GM19324 (cell line): Measurements from ENCODE around the gene PDE2A.

Experiments
- ATAC-seq: cut with Tn5 transposase; IDR thresholded peaks from one replicate; pipeline ENCODE4 v1.9.1; 2021; ENCODE audit warnings: mild to moderate bottlenecking, moderate library complexity; ENCODE audit not compliant: unreplicated experiment, low FRiP score

Gene PDE2A

DNA sequence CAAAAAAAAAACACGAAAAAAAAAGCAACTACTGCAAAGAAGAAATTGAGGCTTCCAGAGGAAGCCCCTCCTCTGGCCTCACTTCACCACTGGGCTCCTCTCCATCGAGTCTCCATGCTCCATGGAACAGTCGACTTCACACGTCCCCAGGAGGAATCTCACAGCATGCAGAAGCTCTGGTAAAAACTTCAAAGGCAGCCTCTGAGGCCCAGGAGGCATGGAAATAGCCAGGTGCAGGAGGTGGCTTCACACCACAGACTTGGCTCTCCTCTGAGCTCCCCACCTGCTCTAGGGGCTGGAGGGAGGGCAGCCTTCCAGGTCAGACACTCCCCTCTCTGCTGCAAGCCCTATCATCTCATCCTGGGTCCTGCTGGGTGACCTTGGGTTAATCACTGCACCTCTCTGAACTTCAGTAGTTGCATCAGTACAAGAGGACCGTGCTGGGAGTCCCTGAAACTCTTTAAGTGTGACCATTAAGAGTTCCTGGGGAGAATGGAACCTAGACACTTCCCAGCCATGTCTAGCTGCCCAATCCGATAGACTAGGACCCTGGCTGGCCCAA, 8.2 kb downstream of the PDE2A start:
- no peak for ATAC-seq

DNA sequence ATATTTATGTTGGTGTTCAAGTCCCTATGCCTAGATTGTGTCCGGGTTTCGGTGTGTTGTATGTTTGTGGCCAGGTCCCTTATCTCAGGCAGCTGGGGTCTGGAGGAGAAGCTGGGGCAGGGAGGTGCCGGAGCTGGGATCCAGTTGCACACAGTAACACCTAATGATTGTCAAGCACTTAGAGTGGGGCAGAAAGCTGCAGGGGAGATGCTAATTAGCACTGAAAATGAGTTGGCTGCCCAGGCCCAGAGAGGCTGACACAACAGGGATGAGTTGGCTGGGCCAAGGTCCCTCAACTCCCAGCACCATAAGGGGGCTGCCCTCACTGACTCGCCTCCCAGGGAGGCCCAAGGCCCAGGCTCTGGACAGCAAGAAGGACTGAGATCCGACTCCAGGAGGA, 12.2 kb downstream of the PDE2A start:
- ATAC-seq, result no peak

DNA sequence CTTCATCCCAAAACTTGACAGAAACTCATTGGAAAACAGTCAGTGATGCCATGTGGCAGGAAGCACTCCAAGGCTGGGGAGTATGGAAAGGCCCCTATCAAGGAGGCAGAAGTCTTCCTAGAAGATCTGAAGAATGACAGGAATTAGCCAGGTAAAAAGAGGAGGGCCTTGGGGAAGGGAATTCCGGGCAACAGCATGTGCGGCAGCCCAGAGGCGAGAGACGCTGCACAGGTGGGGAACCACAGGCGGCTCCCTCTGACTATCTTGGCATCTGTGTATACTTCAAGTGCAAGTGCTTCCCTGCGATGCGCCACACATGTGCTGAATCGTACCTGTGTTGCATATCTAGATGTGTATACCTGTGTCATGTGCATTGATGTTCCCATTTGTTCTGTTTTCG, 12.7 kb downstream of the PDE2A start:
- no peak for ATAC-seq

DNA sequence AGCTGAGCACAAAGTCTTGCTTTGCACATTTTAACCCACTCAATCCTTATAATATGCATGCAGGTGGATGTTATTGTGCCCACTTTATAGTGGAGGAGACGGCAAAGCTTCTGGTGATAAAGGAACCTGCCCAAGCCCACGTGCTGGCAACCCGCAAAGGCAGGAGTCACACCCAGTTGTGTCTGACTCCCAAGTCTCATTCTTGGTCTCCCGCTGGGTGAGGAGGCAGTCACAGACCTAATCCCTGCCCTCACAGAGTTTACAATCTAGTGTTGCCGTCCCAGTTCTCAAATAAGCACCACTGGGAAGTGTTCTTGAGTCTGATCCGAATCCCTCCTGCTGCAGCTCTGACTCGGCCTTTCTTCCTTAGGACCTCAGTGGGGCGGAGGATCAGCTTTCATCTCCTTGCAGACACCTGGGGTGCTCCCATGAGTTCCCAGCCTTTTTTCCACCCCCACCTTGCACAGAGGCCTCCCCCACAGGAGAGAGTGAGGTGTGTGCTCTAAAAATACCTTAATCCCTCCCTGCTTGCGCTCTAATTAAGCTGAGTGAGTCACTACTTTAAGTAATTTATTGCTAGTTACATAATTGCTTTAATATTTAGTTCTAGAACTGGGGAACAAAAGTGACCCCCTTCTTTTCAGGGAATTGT, 15.1 kb downstream of the PDE2A start:
- no peak for ATAC-seq

DNA sequence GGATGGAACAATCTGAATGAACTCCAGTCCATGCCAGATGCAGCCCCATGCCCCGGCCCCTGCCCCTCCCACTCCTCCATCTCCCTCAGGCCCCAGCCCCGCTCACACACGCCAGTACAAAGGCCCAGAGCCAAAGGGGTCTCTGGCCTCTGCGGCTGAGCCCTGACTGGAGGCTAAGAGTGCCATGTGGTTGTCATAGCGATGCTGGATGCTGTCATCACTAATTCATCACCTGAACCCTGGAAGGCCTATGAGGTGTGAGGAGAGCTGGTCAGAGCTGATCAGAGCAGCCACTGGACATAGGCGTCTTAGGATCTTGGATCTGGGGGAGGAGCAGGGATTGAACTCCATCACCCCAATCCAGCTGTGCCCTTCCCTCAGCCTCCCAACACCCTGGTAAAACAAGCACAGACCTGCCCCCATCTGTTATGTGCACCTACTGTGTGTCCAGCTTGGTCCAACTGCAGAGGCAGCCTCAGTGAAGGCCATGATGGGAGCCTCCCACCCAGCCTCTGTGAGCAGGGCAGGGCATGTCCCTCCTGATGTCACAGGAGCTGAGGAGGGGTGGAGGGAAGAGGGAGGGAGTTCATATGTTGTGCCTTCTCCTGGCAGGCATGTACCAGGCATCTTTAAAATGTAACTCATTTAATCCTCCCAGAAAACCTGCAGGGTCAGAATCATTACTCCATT, 16.7 kb downstream of the PDE2A start:
- no peak for ATAC-seq

DNA sequence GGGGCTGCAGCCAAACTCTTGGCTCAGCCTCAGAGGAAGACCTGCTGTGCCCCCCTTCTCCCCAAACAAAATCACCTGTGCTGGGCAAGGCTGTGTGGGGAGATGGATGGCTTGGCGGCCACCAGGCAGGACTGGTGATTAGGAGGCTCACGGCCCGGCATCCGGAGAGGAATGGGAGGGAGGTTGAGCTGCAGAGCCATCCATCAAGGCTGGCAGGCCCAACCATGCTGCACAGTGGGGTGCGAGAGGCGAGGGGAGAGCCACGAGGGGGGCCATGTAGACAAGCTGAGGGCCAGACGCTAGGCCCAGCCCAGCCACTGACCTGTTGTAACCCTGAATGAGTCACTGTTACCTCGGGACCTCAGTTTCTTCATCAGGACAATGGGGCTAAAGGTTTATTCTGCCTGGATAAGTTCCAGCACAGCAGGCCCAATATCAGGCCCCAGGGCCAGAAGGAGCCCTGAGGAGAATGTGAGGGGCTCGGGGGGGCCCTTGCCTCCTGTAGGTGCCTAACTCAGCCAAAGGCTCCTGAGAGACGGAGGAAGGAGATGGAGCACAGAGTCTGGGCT, 18.2 kb downstream of the PDE2A start:
- no peak for ATAC-seq

DNA sequence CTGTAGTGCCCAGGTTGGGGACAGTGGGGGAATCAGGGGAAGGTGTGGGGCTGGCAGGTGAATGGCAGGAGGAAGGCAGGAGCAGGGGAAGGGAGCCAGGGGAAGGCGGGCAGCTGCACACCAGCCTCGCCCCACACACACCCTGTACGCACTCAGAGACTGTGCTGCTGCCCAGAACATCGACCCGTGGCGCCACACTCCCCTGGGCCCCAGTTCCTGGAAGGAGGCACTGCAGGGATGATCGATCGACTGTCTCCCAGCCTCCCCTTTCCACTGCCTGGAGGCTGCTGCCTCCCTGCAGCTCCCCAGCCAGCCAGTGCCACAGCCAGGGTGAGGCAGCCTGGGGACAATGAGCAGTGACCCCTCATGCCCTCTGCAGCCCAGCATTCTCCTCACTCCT, 19.2 kb downstream of the PDE2A start:
- no peak for ATAC-seq

DNA sequence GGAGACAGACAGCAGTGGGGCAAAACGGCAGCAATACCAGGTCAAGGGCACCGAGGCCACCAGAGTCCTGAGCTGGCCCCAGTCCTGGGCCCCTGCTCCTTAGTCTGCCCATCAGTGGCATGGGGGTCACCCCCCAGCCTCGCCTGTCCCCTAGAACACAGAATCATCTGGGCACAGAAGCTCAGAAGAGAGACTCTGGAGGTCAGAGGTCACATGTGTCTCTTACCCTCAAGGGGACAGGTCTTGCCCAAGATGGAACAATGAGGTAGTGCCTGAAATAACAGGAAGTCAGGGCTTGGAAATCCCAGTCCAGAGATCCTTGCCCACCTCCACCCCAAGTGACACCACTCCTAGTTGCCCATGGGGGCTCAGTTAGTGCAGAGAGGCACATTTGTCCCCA, 20.6 kb downstream of the PDE2A start:
- ATAC-seq, result no peak

DNA sequence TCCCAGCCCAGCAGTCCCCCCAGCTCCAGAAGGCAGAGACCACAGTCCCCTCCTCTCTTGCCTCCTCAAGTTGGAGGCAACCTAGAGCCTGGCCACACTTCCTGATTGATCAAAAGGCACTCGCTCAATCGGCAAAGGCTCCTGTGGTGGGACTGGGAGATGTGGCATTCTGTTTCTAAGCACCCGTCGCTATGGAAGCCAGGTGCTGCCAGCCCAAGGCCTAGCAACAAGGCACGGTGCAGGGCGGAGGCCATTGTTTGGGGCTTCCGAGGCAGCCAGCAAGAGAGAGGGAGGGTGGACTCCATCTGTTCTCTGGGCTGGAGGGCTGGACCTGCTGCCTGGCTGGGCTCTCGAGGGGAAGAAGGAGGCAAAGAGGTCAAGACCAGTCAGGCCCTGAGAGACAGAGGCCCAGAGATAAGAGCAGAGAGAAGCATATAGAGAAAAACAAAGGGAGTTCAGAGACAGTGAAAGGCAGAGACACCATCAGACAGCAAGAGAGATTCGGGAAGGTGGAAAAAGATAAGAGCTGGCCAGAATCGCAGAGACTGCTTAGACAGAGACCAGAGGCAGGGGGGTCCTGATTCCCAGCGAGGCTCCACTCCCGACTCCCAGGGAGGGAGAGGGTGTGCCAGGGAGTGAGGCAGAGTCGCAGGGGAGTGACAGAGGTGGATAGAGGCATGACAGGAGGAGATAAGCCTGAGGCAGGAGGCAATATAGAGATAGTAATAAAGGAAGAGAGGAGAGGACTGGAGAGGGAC, 21.2 kb downstream of the PDE2A start:
- no peak for ATAC-seq

DNA sequence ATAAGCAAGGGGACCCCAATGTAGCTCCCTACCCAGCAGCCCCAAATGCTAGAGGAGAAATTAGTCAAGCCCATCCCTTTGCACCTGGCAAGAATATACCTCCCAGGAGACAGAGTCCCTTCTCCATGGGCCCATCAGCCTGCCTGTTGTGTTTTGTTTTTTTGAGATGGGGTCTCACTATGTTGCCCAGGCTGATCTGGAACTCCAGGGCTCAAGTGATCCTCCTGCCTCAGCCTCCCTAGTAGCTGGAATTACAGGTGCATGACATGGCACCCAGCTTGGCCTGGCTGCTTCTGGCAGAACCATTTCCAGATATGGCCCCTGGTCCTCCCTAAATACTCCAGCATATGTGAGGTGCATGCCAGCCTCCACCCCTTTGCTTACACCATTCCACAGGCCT, 22.1 kb downstream of the PDE2A start:
- no peak for ATAC-seq

DNA sequence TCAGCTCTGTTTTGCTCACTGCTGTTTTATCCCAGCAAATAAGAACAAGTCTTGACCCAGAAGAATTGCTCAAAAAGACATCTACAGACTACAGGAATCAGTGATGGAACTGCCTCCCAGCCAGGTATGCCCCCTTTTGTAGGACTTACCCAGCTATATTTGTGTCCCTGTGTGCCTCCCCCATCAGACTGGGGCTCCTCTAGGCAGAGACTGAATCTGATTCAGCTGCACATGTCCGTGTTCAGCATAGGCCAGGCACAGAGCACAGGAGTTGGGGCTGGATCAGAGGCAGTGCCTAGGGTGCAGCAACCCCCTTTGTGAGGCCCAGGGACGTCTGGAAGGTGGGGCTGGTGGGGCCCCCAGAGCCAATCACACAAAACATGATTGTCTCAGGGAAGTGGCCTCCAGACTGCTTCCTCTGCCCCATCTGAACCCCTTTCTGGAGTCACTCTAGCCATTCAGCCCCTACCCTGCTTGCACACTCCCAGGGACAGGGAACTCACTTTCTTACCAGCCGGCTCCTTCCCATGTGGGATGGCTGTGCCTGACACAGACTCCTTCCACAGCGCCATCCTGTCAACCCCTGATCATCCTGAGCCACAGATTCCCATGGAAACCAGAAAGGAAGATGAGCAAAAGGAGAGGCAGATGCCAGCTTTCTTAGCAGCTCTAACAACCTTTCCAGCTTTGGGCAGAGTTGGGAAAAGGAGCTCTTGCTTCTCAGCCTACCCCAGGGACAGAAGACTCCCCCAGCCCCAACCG, 24.8 kb downstream of the PDE2A start:
- no peak for ATAC-seq

DNA sequence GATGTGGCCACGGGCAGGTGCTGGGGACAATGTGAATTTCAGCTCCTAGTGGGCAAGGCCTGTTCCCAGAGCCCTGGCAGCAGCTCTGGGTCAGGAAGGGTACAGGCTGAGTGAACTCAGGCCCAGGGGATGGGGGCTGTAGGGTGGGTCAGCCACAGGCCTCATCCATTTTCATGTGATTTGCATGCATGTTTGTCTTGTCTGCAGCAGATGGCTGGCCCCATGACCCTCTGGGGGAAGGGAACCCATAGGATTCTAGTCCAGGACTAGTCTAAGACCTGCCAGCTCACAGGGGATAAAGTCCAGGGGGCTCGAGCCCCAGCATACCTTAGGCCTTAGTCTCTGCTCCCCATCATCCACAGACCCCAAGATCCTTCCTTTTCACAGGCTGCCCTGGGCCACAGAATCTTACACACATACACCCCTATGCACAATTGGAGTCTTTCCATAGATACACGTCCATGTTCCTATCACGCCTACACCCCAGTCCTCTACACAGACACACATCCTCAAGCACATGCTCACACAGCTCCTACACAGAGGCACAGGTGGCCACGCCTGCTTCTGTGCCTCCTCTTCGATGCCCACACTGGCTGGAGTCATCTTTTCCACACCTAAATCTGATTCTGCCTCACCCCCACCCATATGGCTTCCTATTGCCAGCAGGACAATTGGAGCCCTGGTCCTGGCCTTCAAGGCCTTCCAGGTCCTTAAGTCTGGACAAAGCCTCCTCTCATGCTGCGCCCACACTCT, 25.7 kb downstream of the PDE2A start:
- ATAC-seq, result no peak

DNA sequence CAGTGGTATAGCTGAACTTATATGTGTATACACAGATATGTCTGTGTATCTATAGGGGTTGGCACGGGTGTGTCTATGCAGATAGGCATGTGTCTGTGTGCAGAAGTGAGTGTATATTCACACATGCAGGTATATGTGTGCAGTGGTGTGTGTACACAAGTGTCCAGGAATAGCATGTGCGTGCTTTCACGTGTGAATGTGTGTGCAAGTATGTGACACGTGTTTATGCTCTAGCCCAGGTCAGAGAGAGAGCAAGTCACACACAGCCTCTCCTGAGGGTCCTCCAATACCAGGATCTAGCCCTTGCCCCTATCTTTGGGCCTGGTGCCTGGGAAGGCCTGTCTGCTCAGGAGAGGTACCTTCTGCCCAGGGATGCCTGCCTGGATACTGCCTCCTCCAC, 26.3 kb downstream of the PDE2A start:
- ATAC-seq, result no peak

DNA sequence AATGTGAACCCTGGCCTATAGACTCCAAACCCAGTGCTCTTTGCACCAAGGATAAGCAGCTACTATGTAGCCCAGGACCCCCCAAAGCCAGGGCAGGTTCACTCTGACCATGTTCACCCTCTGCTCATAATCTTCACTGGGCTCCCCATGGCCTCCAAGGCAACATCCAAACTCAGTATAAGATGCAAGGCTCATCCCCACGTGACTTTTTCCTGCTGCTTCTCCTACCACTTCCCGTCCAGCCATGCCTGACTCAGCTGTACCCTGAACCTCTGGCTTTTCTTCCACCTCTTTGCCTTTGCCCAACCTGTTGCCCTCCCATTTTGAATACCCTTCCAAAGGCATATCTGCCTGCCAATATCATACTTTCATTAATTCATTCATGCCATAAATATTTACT, 27.8 kb downstream of the PDE2A start:
- ATAC-seq, result no peak

DNA sequence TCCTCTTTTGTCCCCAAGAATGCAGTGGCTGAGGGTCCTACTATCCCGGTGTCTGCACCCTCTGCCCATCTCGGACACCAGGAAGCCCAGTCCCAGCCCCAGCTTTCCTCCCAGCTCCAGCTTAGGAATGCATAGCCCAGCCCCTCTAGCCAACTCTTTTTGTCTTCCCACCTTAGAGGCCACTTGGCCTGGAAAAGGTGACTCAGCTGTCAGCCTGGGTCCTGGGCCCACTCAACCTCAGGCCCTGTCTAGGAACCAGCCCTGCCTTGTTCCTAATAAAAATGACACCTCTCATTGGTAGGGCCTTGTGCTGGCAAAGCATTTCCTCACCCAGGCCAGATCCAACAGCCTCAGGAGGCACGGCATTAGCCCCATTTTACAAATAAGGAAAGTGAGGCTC, 28.2 kb downstream of the PDE2A start:
- no peak for ATAC-seq

DNA sequence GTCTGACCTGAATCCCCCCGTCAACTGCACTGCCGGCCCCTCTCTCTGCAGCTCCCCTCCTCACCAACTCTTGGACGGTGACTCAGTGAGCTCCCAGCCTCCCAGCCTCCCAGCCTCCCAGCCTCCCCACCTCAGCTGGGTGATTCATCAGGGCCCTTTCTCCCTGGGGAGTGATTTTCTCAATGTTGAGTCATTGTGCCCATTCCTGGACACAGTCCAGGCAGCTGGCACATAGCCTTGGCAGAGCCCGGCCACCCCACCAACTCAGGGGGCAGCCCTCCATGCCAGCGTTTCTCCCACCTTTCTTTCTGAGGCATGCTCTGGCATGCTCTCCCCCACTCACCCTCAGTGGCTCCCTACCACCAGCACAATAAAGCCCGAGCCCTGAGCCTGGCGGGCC, 30.7 kb downstream of the PDE2A start:
- no peak for ATAC-seq

DNA sequence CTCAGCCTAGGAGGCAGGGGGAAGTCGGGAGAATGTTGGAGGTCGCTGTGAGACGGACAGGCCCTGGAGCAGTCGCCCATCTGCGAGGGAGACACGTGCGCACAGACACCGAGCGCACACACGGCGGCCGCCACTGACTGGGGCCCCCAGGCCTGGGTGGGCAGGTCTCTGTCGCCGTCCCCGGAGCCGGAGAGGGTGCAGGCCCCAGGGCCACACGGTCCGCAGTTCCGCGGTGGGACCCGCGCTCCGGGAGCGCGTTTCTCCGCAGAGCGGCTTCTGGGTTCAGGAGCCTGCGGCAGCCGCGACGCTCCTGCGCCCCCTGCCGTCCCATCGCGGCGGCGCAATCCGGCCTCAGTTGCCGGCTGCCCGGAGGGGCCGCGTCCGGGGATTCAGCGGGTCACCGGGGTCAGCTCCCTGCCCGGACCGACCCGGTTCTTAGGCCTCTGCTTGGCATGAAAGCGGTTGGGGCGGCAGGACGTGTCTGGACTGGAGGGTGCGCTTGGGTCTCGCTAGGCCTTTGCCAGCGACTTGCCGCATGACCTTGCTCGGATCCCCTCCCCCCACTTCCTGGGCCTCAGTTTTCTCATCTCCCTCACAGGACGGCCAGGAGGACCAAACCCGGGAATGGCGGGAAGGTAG, 31.2 kb downstream of the PDE2A start:
- no peak for ATAC-seq

DNA sequence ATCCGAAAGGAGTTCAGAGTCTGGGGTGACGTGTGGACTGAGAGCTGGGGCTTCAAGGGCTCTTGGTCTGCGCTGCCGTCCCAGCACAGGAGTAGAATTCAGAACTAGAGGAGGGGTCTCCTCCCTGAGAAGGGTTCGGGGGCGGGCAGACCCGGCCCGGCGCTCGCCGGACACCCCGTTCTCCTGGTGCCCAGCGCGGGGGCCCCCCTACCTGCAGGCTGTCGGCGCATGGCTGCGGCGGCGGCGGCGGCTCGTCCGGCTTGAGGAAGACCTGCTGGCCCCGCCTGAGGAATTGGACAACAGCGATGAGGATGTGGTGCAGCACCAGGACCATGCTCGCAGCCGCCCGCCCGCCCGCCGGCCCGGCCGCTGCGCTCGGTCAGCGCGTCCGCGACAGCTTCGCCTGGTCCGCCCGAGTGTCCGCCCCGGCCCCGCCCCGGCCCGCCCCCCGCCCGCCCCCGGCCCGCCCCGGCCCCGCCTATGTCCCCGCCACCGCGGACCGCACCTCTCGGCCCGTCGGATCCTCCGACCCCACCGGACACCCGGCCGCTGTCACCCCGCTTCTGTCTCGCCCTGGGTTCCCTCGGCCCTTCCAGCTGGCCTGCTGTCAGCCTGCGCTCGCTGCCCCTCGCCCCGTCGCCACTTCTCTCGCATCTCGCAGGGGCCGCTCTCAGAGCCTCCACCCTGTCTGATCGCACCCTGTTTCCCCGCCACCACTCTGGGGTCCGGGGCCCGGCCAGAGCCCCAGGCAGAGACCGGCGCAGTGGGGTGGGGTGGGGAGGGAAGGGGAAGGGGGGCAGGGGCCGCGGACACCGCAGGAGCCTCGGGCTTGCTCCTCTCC, 32.0 kb downstream of the PDE2A start:
- no peak for ATAC-seq
